ENCODE measurements around the gene FAM221B.
A peak's percentile ranks its signal among the peaks of the same experiment; 100 is the strongest.

The FAM221B gene

DNA sequence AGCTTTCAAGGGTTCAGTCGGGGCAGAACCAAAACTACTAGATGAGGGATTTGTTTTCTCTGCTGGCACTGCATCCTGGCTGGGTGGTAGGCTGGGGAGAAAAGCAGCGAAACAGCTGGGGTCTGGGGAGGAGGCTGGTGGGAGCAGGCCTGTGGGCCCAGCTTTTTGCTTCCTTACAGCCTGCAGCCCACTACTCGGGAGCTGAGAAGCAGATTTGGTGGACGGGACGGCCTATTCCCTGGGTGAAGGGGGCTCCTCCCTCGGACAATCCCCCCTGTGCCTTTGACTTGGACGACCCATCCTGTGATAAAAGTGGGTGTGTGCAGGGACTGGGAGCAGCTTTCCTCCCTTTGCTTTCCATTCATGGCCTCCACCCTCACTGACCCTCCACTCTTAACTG, 28.0 kb downstream of the FAM221B start:
- no peak for DNase-seq (ENCODE audit: low read depth, low spot score)
- no peak overlapping the region for H3K4me3 ChIP-seq (ENCODE audit: low read length)

DNA sequence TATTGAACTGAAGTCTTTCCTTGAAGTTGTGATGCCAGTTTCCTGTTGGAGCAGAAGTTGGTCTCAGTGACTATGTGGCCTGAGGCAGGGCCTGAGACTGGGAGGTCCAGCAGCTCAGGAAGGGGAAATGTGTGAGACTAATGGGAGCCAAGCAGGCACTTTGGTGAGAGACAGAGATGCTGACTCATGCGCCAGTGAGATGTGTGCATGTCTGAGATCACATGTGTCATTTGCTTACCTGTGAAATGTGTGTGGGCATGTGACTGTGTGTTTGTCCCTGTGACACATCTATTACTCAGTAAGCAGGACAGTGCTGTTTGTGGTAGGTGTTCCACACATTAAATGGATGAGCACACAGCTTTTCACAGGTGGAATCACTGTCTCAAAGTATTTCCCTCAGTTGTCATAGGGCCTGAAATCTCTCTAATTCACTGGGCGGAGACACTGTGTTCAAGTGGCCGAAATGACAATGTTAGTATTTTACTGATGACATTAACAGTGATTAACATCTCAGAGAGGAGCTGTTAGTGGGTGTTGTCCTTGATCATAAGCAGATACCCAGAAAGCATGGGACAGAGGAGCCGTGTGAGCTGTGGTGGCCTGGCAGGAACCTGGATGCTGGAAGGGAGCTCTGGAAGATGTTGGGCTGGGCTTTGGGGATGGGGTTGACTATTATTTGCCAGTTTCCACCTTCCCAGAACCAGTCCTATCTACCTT, 29.7 kb downstream of the FAM221B start:
- no peak for DNase-seq (ENCODE audit: low read depth, low spot score)
- no peak overlapping the region for H3K4me3 ChIP-seq (ENCODE audit: low read length)

GRCh38 chr9:35797311-35798109, 31.0 kb downstream of the FAM221B start:
- H3K4me3 ChIP-seq (ENCODE audit: low read length): no peak overlapping the region
- DNase-seq (ENCODE audit: low read depth, low spot score): no peak

- H3K4me3 ChIP-seq (ENCODE audit: low read length): no peak overlapping the region
- no peak for DNase-seq (ENCODE audit: low read depth, low spot score)
Measured at GRCh38 chr9:35795695-35796094, 32.8 kb downstream of the FAM221B start.

DNA sequence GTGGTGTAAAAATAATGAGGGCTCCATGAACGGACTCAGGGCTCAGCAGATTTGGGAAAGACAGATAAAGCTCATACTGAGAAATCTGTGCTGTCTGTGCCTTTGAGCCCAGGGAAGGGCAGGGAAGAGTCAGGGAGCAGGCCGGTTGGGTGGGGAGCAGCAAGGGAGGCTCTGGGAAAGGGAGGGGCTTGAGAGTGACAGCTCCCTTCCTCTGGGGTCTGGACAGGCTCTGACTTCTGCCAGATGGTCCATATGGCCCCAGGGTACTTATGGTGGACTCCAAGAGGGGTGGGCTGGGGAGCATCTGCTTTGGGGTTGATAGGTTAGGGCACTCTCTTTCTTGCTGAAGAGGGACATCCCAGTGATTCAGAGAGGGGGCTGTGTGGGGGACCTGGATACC, 35.1 kb downstream of the FAM221B start:
- DNase-seq (ENCODE audit: low read depth, low spot score): no peak

GRCh38 chr9:35792826-35793225, 35.7 kb downstream of the FAM221B start:
- H3K4me3 ChIP-seq (ENCODE audit: low read length): no peak overlapping the region
- DNase-seq (ENCODE audit: low read depth, low spot score): no peak

More for the DNA sequence above, 35.1 kb downstream of the FAM221B start:
- no peak overlapping the region for H3K4me3 ChIP-seq (ENCODE audit: low read length)

GRCh38 chr9:35792024-35792813, 36.3 kb downstream of the FAM221B start:
- H3K4me3 ChIP-seq (ENCODE audit: low read length): no peak overlapping the region
- DNase-seq (ENCODE audit: low read depth, low spot score): no peak

DNA sequence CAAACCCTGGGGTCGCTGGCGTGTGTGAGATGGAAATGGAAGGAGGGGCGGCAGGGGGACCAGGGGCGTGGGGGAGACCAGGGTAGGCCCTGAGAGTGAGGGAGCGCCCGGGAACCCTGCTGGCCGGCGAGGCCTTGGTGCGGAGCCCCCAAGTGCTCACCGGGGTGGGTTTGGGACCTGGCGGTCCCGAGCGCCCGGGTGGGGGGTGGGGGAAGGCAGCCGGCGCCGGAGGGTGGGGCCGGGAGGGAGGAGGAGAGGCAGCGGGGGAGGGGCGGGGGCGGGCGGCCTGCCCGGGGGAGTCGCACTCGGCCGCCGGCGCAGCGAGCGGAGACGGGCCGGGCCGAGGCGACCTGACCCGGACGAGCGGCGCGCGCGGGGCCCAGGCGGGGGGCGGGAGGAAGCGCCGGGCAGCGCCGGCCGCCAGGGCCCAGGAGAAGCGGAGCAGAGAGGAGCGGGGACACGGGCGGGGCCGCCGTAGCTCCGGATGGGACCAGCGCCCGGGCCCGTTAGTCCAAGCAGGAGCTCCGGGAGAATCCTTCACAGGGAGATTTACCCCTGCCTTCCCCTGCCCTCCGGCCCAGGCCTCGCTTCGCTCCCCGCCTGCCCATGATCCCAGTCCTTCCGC, 37.1 kb downstream of the FAM221B start, which contains the start of gene NPR2:
Gene NPR2 (plus strand): TSS at position 295 of the 625 bp plus-strand sequence. CDS start 818 bp downstream, outside the sequence.
- no peak within 1 kb of the TSS for H3K4me3 ChIP-seq (ENCODE audit: low read length)
- no peak for DNase-seq (ENCODE audit: low read depth, low spot score)

DNA sequence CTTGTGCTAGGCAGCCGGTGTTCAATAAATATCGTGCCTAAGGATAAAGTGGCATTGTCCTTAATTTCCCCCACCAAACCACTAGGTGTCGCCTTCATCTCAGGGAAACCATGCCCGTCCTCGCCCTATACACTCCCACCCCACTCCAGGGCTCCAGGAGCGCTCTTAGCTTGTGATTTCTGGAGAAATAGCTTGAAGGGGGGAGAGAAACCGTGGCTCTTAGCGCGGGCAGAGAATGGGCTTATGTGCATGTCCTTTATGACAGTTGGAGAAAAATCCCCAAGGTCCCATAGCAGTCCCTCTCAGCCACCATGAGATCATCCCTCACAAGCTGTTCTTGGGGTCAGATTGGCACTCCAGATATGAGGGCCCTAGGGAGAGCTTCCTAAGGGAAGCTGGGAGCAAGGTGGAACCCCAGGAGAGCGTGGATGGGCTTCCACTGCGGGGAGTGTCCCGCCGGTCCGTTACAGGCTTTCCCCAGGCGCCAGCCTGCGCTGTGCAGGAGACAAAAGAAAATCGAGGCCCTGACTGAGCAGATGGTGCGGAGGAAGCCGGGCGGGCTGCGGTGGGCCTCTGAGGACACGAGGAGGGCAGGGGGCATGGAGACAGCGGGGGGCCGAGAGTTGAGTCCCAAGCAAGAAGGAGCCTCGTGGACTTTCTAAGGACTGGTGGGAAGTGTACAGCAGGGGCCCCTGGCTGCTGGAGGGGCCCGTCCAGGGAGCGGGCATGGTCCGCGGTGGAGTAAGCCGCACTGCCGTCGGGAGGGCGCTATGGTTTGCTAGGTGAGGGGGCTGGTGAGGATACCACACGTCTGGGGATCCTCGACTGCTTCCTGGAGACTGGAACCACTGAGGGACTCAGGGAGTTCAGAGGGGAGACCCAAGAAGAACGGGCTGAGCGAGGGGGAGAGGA, 37.9 kb downstream of the FAM221B start:
- H3K4me3 ChIP-seq (ENCODE audit: low read length): no peak overlapping the region
- DNase-seq (ENCODE audit: low read depth, low spot score): peak; percentile 46

GRCh38 chr9:35790025-35790384, 38.5 kb downstream of the FAM221B start:
- no peak overlapping the region for H3K4me3 ChIP-seq (ENCODE audit: low read length)
- no peak for DNase-seq (ENCODE audit: low read depth, low spot score)

DNA sequence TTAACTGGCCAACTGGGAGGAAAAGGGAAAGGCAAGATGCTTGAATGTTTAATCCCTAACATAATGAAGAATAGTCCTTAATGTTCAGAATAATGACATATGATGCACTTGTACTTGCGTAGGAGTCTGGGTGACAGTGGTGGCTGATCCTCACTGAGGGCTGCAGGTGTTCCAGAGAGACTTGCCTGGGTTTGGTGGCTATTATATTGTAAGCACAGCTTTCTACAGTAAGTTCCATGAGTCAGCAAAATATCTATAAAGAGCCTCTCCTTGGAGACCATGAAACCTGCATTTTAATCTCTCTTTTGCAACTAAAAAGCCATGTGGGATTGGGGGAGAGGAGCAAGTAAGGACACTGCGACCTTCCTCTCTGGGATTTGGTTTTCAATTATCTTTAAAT, 39.0 kb downstream of the FAM221B start:
- H3K4me3 ChIP-seq (ENCODE audit: low read length): no peak overlapping the region
- no peak for DNase-seq (ENCODE audit: low read depth, low spot score)

GRCh38 chr9:35783418-35783817, 45.1 kb downstream of the FAM221B start:
- H3K4me3 ChIP-seq (ENCODE audit: low read length): no peak overlapping the region
- no peak for DNase-seq (ENCODE audit: low read depth, low spot score)

- H3K4me3 ChIP-seq (ENCODE audit: low read length): no peak overlapping the region
- no peak for DNase-seq (ENCODE audit: low read depth, low spot score)
Measured at GRCh38 chr9:35781066-35781465, 47.5 kb downstream of the FAM221B start.

DNA sequence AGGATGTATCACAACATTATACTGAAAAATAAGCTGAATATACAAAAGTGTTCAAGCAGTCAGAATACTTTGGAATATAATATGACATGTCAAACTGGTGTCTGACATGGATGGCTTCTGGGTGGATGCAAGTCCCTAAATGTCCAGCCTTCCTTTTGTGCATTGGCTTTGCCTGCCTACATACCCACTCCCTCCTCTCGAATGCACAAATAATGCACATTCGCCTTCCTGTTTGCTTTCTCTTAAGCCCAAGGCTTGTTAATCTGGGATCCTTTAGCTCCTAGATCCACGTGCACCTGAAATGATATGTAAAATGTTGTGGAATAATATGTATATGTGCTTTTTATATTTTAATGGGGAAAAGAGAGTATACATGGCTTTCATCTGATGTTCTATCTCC, 50.0 kb downstream of the FAM221B start:
- H3K4me3 ChIP-seq (ENCODE audit: low read length): no peak overlapping the region
- no peak for DNase-seq (ENCODE audit: low read depth, low spot score)

DNA sequence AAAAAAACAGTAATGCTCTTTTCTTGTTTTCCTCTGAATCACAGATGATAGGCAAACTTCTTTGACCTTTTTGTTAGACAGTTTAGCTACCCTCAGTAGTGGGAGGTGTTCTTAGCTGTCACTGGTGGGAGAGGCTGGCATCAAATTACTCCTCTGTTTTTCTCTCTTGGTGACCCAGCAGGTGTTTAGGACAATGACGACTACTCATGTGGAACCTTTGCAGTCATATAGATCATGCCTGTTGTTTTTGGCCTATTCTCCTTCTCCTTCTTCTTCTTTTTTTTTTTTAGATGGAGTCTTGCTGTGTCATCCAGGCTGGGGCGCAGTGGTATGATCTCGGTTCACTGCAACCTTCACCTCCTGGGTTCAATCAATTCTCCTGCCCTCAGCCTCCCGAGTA, 52.5 kb downstream of the FAM221B start:
- DNase-seq (ENCODE audit: low read depth, low spot score): no peak
- no peak overlapping the region for H3K4me3 ChIP-seq (ENCODE audit: low read length)

DNA sequence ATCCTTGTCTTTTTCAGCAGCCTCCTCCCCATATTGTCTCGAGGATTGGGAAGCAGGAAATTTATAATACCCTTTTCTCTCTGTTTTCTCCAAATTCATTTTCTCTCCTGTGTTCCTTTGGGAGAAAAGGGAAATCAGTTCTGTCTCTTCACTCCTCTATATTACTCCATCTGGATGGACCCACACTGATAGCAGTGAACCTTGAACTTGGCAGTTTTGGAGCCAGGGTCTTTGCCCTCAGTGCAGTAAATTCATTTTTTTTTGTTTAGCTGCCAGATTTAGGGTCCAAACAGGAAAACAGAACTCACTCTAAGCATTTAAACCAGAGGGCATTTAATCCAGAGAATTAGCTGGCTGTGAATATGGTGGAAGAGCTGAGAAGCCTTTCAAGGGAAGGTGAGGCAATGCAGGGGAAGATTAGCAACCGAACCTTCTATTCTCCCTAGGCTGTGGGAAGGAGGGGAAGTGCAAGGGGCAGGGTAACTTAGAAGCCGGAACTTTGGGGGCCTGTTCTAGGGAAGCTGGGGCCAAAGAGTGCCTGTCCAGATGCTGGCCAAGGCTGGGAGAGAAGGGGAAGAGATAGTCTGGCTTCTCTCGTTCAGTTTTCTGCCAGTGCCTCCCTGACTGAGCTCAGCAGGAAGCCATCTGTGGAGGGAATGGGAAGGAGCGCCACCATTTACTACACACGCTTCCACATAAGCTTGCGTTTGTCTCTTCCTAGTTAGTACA, 53.5 kb downstream of the FAM221B start:
- H3K4me3 ChIP-seq (ENCODE audit: low read length): no peak overlapping the region
- DNase-seq (ENCODE audit: low read depth, low spot score): no peak

- H3K4me3 ChIP-seq (ENCODE audit: low read length): no peak overlapping the region
- DNase-seq (ENCODE audit: low read depth, low spot score): no peak
Measured at GRCh38 chr9:35771943-35772342, 56.6 kb downstream of the FAM221B start.

- H3K4me3 ChIP-seq (ENCODE audit: low read length): no peak overlapping the region
- no peak for DNase-seq (ENCODE audit: low read depth, low spot score)
Measured at GRCh38 chr9:35771534-35771933, 57.0 kb downstream of the FAM221B start.

Measured in Jurkat, Clone E6-1 (cell line).